A549 (cell line): ENCODE results near the gene SLC25A47. TPM values are rescaled to one million over a fixed set of nuclear protein-coding genes. Genes with fewer than 3 reads are reported as not detected.

Experiments used
- ATAC-seq, 2 experiments: fragments of 200-7000 bp in 1 of 2; fragments of >200 bp in 1 of 2; cut with Nextera tagmentation in 1 of 2; cut with Tn5 transposase in 1 of 2; 3 replicates each; pipeline versions ENCODE4 v1.8.0 to v1.9.1; 2018 to 2020; ENCODE audit warnings: mild to moderate bottlenecking in 1 of 2, moderate library complexity in 1 of 2
- CTCF ChIA-PET: fragments of 300-600 bp; sonication (Branson Sonifier 250); formaldehyde crosslinking; extraction: SDS; loops from one replicate; lab custom pipeline; 2021; ENCODE audit warnings: antibody characterized with exemption, inconsistent platforms; lab: Yijun Ruan, JAX
- POLR2A ChIA-PET: fragments of 350-600 bp; formaldehyde crosslinking; extraction: SDS; loops from one replicate; lab custom pipeline; 2021; ENCODE audit warnings: antibody characterized with exemption, inconsistent platforms; lab: Yijun Ruan, JAX
- DNase-seq, 2 experiments: peaks; one replicate each; pipeline versions ENCODE4 v3.0.0 to v3.0.0-alpha.2; 2011 to 2016; ENCODE audit warnings: low read depth in 1 of 2, low spot score in 1 of 2
- FAIRE-seq: peaks from 2 replicates; lab custom pipeline; 2011; peaks lifted over from hg19 to GRCh38; lab: Jason Lieb, UNC
- H3K27ac ChIP-seq, 2 experiments: fragments of >200 bp; sonication (Bioruptor Twin); formaldehyde crosslinking; 3 replicates each; pipeline ENCODE4 v1.5.1; 2016 to 2017
- H3K4me1 ChIP-seq: fragments of >200 bp; sonication (Bioruptor Twin); formaldehyde crosslinking; 3 replicates; pipeline ENCODE4 v1.6.1; 2016
- H3K4me2 ChIP-seq: fragments of >200 bp; sonication (Bioruptor Twin); formaldehyde crosslinking; 3 replicates; pipeline ENCODE4 v1.6.1; 2016
- H3K4me3 ChIP-seq: fragments of >200 bp; sonication (Bioruptor Twin); formaldehyde crosslinking; 3 replicates; pipeline ENCODE4 v1.5.1; 2016
- H3K9me3 ChIP-seq: fragments of >200 bp; sonication (Bioruptor Twin); formaldehyde crosslinking; 3 replicates; pipeline ENCODE4 v1.6.1; 2016
- BHLHE40 ChIP-seq: IDR thresholded peaks from 2 replicates; pipeline ENCODE4 v1.6.1; 2012; ENCODE audit warnings: low read depth, low read length, inconsistent platforms
- CHD2 ChIP-seq: fragments of 150-350 bp; IDR thresholded peaks from 2 replicates; pipeline ENCODE4 v1.6.1; 2014; ENCODE audit warnings: low read length; ENCODE audit not compliant: partially characterized antibody
- EHF ChIP-seq: fragments of 250-450 bp; sonication (Bioruptor Pico); IDR thresholded peaks from 2 replicates; pipeline ENCODE4 v1.5.0; 2020; ENCODE audit warnings: mild to moderate bottlenecking
- ELK1 ChIP-seq: fragments of 150-350 bp; IDR thresholded peaks from 2 replicates; pipeline ENCODE4 v1.6.1; 2014; ENCODE audit warnings: low read depth, mild to moderate bottlenecking, low read length
- ESRRA ChIP-seq: fragments of 150-350 bp; IDR thresholded peaks from 2 replicates; pipeline ENCODE4 v1.6.1; 2014; ENCODE audit warnings: mild to moderate bottlenecking, low read length, borderline replicate concordance
- FOXS1 ChIP-seq: fragments of 250-450 bp; sonication (Bioruptor Pico); IDR thresholded peaks from 2 replicates; pipeline ENCODE4 v1.5.0; 2020; ENCODE audit warnings: mild to moderate bottlenecking, moderate library complexity
- HDAC2 ChIP-seq: fragments of 200-600 bp; sonication (generic); IDR thresholded peaks from 2 replicates; pipeline ENCODE4 v1.6.1; 2016
- HEYL ChIP-seq: fragments of 250-450 bp; sonication (Bioruptor Pico); IDR thresholded peaks from 2 replicates; pipeline ENCODE4 v1.8.0; 2021; ENCODE audit warnings: mild to moderate bottlenecking, moderate library complexity
- HOXA7 ChIP-seq: fragments of 250-450 bp; sonication (Bioruptor Pico); IDR thresholded peaks from 2 replicates; pipeline ENCODE4 v1.5.0; 2020; ENCODE audit warnings: mild to moderate bottlenecking, moderate library complexity
- HOXB5 ChIP-seq: fragments of 250-450 bp; sonication (Bioruptor Pico); IDR thresholded peaks from 2 replicates; pipeline ENCODE4 v1.5.0; 2020; ENCODE audit warnings: mild to moderate bottlenecking, moderate library complexity
- JUN ChIP-seq, 2 experiments: fragments of >200 bp; sonication (Bioruptor Twin); formaldehyde crosslinking; IDR thresholded peaks; 2 replicates in 1 of 2; 3 replicates in 1 of 2; pipeline ENCODE4 v1.6.1; 2016 to 2017
- JUNB ChIP-seq: fragments of >200 bp; sonication (Bioruptor Twin); formaldehyde crosslinking; IDR thresholded peaks from 2 replicates; pipeline ENCODE4 v1.6.1; 2016
- KDM5A ChIP-seq: fragments of 200-600 bp; sonication (generic); IDR thresholded peaks from 2 replicates; pipeline ENCODE4 v1.6.1; 2016; ENCODE audit warnings: antibody characterized with exemption, mild to moderate bottlenecking
- MAX ChIP-seq: IDR thresholded peaks from 2 replicates; pipeline ENCODE4 v1.6.1; 2012
- MAZ ChIP-seq: fragments of 150-350 bp; IDR thresholded peaks from 2 replicates; pipeline ENCODE4 v1.6.1; 2014; ENCODE audit warnings: antibody characterized with exemption, low read depth, low read length, borderline replicate concordance
- MYC ChIP-seq: IDR thresholded peaks from 2 replicates; pipeline ENCODE4 v1.6.1; 2012; ENCODE audit warnings: mild to moderate bottlenecking, inconsistent platforms, low read length, improper control_type of control experiment, borderline replicate concordance
- NPAS2 ChIP-seq: fragments of 250-450 bp; sonication (Bioruptor Pico); IDR thresholded peaks from 2 replicates; pipeline ENCODE4 v1.8.0; 2022; ENCODE audit warnings: mild to moderate bottlenecking, moderate library complexity, borderline replicate concordance
- NR3C1 ChIP-seq: fragments of >200 bp; sonication (Bioruptor Twin); formaldehyde crosslinking; IDR thresholded peaks from 3 replicates; pipeline ENCODE4 v1.6.1; 2017
- PHF8 ChIP-seq: fragments of 200-600 bp; sonication (generic); IDR thresholded peaks from 2 replicates; pipeline ENCODE4 v1.6.1; 2016; ENCODE audit warnings: low read depth, mild to moderate bottlenecking, antibody characterized with exemption, moderate library complexity, borderline replicate concordance
- POLR2A ChIP-seq: IDR thresholded peaks from 2 replicates; pipeline ENCODE4 v1.6.1; 2012; ENCODE audit warnings: mild to moderate bottlenecking, low read length
- POLR2AphosphoS2 ChIP-seq: conservative IDR thresholded peaks from 2 replicates; pipeline ENCODE4 v1.6.1; 2012; ENCODE audit warnings: low read length, improper control_type of control experiment, inconsistent platforms
- RAD21 ChIP-seq, 2 experiments: fragments of >200 bp in 1 of 2; sonication (Bioruptor Twin) in 1 of 2; formaldehyde crosslinking in 1 of 2; IDR thresholded peaks in 1 of 2; conservative IDR thresholded peaks in 1 of 2; 2 replicates in 1 of 2; 3 replicates in 1 of 2; pipeline ENCODE4 v1.6.1; 2012 to 2018; ENCODE audit warnings: inconsistent platforms in 1 of 2
- RCOR1 ChIP-seq: fragments of 150-350 bp; IDR thresholded peaks from 2 replicates; pipeline ENCODE4 v1.6.1; 2014; ENCODE audit warnings: antibody characterized with exemption, low read length, low read depth
- RFX5 ChIP-seq: fragments of 450-650 bp; IDR thresholded peaks from 2 replicates; pipeline ENCODE4 v1.7.1; 2014; ENCODE audit warnings: antibody characterized with exemption, mild to moderate bottlenecking, moderate library complexity
- SREBF2 ChIP-seq: fragments of 450-650 bp; IDR thresholded peaks from 2 replicates; pipeline ENCODE4 v1.6.1; 2014; ENCODE audit warnings: mild to moderate bottlenecking, moderate library complexity
- TFCP2L1 ChIP-seq: fragments of 250-450 bp; sonication (Bioruptor Pico); IDR thresholded peaks from 2 replicates; pipeline ENCODE4 v1.5.0; 2021; ENCODE audit warnings: mild to moderate bottlenecking
- ZFP36 ChIP-seq: fragments of 450-650 bp; IDR thresholded peaks from 2 replicates; pipeline ENCODE4 v1.6.1; 2014; ENCODE audit warnings: borderline replicate concordance; ENCODE audit not compliant: partially characterized antibody
- ZSCAN20 ChIP-seq: fragments of 250-450 bp; sonication (Bioruptor Pico); IDR thresholded peaks from 2 replicates; pipeline ENCODE4 v1.8.0; 2022; ENCODE audit warnings: mild to moderate bottlenecking, moderate library complexity
- WGBS: methylation state at CpG from one replicate; pipeline ENCODE4 v1.1.6; 2017; ENCODE audit errors: missing lambda C conversion rate; 5-methylcytosine and 5-hydroxymethylcytosine counted together
- polyA plus RNA-seq, 4 experiments: library from polyadenylated mRNA; depleted of rRNA in 3 of 4; stranded (reverse); fragments of >200 nt; fragmentation: RNase III in 1 of 4; extraction: RNeasy Plus Mini Kit Qiagen cat#74134 plus additional on column Dnase treatment in 1 of 4; gene quantifications; 2 replicates in 3 of 4; 3 replicates in 1 of 4; pipeline ENCODE4 v1.2.3, GENCODE V29; 2011 to 2017
- TF ChIP-seq, protein P1 (sequence below): fragments of 250-450 bp; sonication (Bioruptor Pico); IDR thresholded peaks from 2 replicates; pipeline ENCODE4 v1.5.0; 2021; ENCODE audit warnings: mild to moderate bottlenecking, moderate library complexity, borderline replicate concordance
- TF ChIP-seq, protein P2 (sequence below): fragments of 200-600 bp; sonication (generic); IDR thresholded peaks from 2 replicates; pipeline ENCODE4 v1.6.1; 2016; ENCODE audit warnings: antibody characterized with exemption, mild to moderate bottlenecking, moderate library complexity

The SLC25A47 gene
- polyA plus RNA-seq, 2 of the 4 experiments (the other 2 are of a cell fraction) = not detected

- TF ChIP-seq JUNB = no peak
- no peak for TF ChIP-seq RFX5
- no peak for TF ChIP-seq SREBF2
- no peak for TF ChIP-seq NPAS2 (CRISPR knock-in tag)
- no peak for TF ChIP-seq CHD2
Measured at GRCh38 chr14:100375266-100375962, 52.3 kb downstream of the SLC25A47 start (continued).

GRCh38 chr14:100375963-100376735, 53.0 kb downstream of the SLC25A47 start, which contains the start of gene WDR25:
WDR25 (plus strand) TSS chr14:100376485.
- H3K4me3 ChIP-seq = peak within 1 kb of the TSS; percentile 94
- CTCF ChIA-PET = interaction anchor here (1.4 to 2.8 kb wide), 7 partner anchors 8 to 115 kb away, joined by 3 to 17 read pairs (median 7); no protein-coding TSS in a partner anchor
- H3K9me3 ChIP-seq = no peaks in the 10 kb centered on the region
- DNase-seq (peak; percentile 75 to 96), FAIRE-seq (no peak), ATAC-seq (peak; percentile 93 to 97)
- POLR2A ChIA-PET = no interaction called here
- H3K4me1 ChIP-seq = peaks cover 21% of the 10 kb centered on the region
- WGBS = under 1% methylated on average over 66 of the region's 74 CpGs
- peak within 1 kb of the TSS; percentile 89 to 94 for H3K27ac ChIP-seq
- peak within 1 kb of the TSS; percentile 98 for H3K4me2 ChIP-seq
- TF ChIP-seq KDM5A (peak; percentile 63), RCOR1 (no peak), FOXS1 (CRISPR knock-in tag) (no peak), HDAC2 (no peak), MAZ (0 out of 2 replicates have a peak, but pooled peaks have one; percentile 46), EHF (no peak), JUNB (no peak), HEYL (CRISPR knock-in tag) (no peak), BHLHE40 (no peak), RAD21 (conservative IDR thresholded peaks at IDR 0.05 in 1 of 2, IDR thresholded peaks at IDR 0.05 in 1 of 2) (no peak), JUN (IDR thresholded peaks at IDR 0.05) (peak; percentile 85 to 86; a peak in 4 of 5 replicates), RFX5 (peak; percentile 73), ESRRA (no peak), HOXB5 (CRISPR knock-in tag) (no peak), TFCP2L1 (CRISPR knock-in tag) (peak; percentile 42; the same call in 1 of the 2 replicates), NR3C1 (no peak), ZFP36 (no peak), POLR2AphosphoS2 (no peak), MAX (peak; percentile 80), ELK1 (no peak), POLR2A (peak; percentile 60), PHF8 (peak; percentile 64), MYC (no peak; the same call in 1 of the 2 replicates), ZSCAN20 (no peak), HOXA7 (CRISPR knock-in tag) (no peak)
- TF ChIP-seq, protein P1, sequence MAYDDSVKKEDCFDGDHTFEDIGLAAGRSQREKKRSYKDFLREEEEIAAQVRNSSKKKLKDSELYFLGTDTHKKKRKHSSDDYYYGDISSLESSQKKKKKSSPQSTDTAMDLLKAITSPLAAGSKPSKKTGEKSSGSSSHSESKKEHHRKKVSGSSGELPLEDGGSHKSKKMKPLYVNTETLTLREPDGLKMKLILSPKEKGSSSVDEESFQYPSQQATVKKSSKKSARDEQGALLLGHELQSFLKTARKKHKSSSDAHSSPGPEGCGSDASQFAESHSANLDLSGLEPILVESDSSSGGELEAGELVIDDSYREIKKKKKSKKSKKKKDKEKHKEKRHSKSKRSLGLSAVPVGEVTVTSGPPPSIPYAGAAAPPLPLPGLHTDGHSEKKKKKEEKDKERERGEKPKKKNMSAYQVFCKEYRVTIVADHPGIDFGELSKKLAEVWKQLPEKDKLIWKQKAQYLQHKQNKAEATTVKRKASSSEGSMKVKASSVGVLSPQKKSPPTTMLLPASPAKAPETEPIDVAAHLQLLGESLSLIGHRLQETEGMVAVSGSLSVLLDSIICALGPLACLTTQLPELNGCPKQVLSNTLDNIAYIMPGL = 0 out of 2 replicates have a peak, but pooled peaks have one; percentile 38
- TF ChIP-seq, protein P2, sequence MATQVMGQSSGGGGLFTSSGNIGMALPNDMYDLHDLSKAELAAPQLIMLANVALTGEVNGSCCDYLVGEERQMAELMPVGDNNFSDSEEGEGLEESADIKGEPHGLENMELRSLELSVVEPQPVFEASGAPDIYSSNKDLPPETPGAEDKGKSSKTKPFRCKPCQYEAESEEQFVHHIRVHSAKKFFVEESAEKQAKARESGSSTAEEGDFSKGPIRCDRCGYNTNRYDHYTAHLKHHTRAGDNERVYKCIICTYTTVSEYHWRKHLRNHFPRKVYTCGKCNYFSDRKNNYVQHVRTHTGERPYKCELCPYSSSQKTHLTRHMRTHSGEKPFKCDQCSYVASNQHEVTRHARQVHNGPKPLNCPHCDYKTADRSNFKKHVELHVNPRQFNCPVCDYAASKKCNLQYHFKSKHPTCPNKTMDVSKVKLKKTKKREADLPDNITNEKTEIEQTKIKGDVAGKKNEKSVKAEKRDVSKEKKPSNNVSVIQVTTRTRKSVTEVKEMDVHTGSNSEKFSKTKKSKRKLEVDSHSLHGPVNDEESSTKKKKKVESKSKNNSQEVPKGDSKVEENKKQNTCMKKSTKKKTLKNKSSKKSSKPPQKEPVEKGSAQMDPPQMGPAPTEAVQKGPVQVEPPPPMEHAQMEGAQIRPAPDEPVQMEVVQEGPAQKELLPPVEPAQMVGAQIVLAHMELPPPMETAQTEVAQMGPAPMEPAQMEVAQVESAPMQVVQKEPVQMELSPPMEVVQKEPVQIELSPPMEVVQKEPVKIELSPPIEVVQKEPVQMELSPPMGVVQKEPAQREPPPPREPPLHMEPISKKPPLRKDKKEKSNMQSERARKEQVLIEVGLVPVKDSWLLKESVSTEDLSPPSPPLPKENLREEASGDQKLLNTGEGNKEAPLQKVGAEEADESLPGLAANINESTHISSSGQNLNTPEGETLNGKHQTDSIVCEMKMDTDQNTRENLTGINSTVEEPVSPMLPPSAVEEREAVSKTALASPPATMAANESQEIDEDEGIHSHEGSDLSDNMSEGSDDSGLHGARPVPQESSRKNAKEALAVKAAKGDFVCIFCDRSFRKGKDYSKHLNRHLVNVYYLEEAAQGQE = no peak
